Raji (cell line): ENCODE measurements around the gene MPPED1.

Experiments used
- POLR2A ChIP-seq: IDR thresholded peaks from 2 replicates; pipeline ENCODE4 v1.6.1; 2011; ENCODE audit warnings: low read depth, low read length, control low read depth; ENCODE audit not compliant: insufficient read depth

Gene MPPED1

DNA sequence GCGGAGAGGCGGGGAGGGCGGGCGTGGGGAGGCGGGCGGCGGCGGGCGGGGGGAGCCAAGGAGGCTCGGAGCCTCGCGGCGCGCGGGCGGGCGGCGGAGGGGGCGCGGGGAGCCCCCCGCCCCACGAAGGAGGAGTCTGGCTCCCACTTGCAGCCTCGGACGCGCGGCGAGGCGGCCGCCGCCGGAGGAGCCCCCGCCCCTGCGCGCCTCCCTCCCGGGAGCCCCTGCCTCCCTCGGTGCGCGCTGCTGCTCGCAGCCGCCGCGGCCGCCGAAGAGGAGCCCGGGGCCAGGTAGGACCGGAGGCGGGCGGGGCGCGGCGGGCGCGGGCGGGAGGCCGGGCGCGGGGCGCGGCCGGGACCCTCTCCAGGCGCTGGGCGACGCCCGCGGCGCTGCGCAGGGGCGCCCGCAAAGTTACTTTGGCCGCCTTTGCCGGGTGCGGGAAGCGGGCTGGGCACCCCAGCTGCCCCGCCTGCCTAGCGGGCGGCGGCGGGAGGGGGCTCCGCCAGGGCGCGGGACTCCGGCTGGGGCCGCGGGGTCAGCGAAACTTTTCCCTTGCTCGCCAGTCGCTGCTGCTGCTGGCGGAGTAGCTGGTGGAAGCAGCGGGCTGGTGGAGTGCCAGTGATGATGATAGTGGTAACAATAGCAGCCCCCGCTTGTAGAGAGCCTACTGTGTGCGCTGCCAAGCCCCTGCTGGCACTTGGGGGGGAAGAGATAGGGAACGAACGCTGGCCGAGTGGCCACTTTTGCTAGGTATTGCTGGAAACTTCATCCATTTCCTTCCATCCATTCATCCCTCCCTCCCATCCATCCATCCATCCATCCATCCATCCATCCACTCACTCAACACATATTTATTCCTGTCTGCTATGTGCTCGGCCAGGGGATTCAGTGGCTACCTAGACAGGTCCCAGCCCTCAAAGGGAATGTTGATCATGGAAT is at the start of gene MPPED1:
Gene MPPED1, plus strand, starts transcription at position 146 of the 939 bp plus-strand sequence. CDS start 12,972 bp downstream, outside the sequence.
- TF ChIP-seq POLR2A = no peak

- no peak for TF ChIP-seq POLR2A
Observed at GRCh38 chr22:43363315-43364168, 48.3 kb upstream of the MPPED1 start.

GRCh38 chr22:43364169-43364435 is 47.7 kb upstream of the MPPED1 start:
- no peak for TF ChIP-seq POLR2A

GRCh38 chr22:43365715-43366440 is 45.9 kb upstream of the MPPED1 start:
- TF ChIP-seq POLR2A = no peak

DNA sequence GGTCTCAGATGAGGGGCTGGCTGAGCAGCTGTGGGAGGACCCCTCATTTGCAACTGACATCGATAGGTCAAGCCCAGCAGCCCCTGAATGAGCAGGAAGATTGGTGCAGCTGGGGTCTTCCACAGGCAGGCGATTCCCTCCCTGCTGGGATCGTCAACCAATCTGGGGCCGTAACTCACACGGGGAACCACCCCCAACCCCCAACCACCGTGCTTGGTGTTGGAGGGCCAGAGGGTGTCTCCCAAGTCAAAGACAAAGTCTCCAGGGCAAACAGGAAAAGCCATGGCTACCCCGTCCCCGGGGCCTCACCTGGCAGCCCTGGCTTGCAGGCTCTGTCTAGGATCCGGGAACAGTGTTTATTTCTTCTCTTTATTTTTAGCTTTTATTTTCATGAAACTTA is 41.8 kb upstream of the MPPED1 start:
- no peak for TF ChIP-seq POLR2A

- TF ChIP-seq POLR2A = no peak
Observed at GRCh38 chr22:43375951-43376455, 35.8 kb upstream of the MPPED1 start.

GRCh38 chr22:43376765-43377547 is 34.9 kb upstream of the MPPED1 start:
- no peak for TF ChIP-seq POLR2A

DNA sequence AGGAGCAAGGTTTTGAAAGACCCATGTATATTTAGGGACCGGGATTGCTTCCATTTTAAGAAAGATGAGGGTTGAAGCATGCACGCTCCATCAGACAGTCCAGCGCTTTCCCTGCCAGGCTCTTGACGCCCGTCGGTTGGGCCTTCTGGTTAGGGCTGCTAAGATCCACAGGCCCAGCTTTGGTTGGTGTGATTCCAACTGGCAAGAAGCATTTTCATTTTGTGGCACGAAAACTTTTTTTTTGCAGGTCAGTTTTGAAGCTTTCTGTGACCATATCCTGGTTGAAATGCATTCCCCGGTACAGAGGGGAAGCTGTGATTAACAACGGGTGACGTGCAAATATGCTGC is 34.3 kb upstream of the MPPED1 start:
- no peak for TF ChIP-seq POLR2A

DNA sequence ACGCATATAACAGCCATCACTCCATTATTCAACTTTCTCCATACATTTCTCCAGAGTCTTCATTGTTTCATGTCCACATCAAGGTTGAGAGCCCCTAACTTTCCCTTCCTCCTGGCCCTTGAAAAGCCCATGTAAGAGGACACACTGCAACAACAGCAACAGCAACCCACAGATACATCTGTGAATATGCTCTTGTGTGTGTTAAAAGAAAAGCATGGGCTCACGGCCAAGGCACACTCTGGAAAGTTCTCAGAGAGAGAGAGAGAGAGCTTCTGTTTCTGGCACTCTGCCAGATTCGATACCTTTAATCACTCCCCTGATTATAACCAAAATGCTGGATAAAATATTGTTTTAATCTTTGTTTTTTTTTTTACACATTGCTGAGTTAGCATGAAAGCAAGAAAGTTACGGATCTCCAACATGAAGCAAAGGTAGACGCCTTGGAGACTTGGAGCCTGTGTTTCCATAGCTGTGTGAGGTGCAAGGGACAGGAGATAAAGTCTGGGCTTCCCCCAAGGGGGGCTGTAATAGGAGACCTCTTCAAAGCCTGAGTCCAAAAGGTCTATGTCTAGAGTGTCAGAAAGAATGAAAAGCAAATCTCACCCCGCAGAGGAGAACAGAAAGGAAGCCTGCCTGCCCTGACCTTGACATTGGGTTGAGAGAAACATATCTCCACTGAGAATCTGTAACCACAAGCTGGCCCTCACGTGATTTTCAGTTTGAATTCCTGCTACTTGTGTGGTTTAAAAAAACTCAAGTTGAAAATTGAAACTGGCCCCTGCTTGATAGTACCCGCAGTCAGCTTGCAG is 33.7 kb upstream of the MPPED1 start:
- no peak for TF ChIP-seq POLR2A

- TF ChIP-seq POLR2A = no peak
Observed at GRCh38 chr22:43381693-43382092, 30.1 kb upstream of the MPPED1 start.

GRCh38 chr22:43384863-43385262 is 27.0 kb upstream of the MPPED1 start:
- TF ChIP-seq POLR2A = no peak

DNA sequence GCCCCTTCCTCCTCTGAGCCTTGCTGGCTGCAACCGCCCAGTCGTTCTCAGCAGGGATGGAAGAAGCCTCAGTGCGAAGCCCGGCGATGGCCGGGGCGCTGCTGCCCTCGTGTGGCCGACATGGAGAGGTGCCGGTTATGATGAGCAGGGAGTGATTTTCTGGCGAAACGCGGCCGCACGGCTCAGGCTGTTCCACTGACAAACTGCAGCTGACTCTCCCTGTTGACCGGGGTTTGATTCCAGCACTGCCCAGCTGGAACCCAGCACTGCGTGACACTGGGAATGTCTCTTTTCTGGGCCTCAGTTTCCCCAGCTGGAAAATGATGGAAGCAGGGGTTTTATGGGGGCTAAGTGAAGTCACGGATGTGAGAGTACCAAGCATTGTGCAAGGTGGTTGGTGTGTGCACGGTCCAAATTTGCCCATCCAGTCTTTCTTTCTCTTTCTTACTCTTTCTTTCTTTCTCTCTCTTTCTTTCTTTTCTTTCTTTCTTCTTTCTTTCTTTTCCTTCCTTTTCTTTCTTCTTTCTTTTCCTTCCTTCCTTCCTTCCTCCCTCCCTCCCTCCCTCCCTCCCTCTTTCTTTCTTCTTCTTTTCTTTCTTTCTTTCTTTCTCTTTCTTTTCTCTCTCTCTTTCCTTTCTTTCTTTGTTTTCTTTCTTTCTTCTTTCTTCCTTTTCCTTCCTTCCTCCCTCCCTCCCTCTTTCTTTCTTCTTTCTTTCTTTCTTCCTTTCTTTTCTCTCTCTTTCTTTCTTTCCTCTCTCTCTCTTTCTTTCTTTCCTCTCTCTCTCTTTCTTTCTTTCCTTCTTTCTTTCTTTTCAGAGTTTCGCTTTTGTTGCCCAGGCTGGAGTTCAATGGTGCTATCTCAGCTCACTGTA is 25.8 kb upstream of the MPPED1 start:
- TF ChIP-seq POLR2A = no peak

GRCh38 chr22:43387815-43388214 is 24.0 kb upstream of the MPPED1 start:
- no peak for TF ChIP-seq POLR2A
